ENCODE data around the gene FAR2.
"Not testable (repeated sequence)": the region's sequence is repeated elsewhere in the genome, so short reads cannot be mapped to it uniquely, and the experiment has no call there.

Gene FAR2

GRCh38 chr12:29116414-29116813, 32.7 kb upstream of the FAR2 start:
- no peak for DNase-seq (ENCODE audit: low read depth)
- H3K4me3 ChIP-seq (ENCODE audit: low read length), result no peak overlapping the region
- no peak for TF ChIP-seq CTCF (conservative IDR thresholded peaks at IDR 0.05; ENCODE audit: low read depth, low read length)

- H3K4me3 ChIP-seq (ENCODE audit: low read length), result no peak overlapping the region
- no peak for TF ChIP-seq CTCF (conservative IDR thresholded peaks at IDR 0.05; ENCODE audit: low read depth, low read length)
- DNase-seq (ENCODE audit: low read depth), result no peak
Measured at GRCh38 chr12:29131539-29131938, 17.5 kb upstream of the FAR2 start.

GRCh38 chr12:29132316-29132715, 16.8 kb upstream of the FAR2 start:
- no peak overlapping the region for H3K4me3 ChIP-seq (ENCODE audit: low read length)
- DNase-seq (ENCODE audit: low read depth), result no peak
- TF ChIP-seq CTCF (conservative IDR thresholded peaks at IDR 0.05; ENCODE audit: low read depth, low read length), result no peak

- no peak overlapping the region for H3K4me3 ChIP-seq (ENCODE audit: low read length)
- DNase-seq (ENCODE audit: low read depth), result no peak
- TF ChIP-seq CTCF (conservative IDR thresholded peaks at IDR 0.05; ENCODE audit: low read depth, low read length), result no peak
Measured at GRCh38 chr12:29133181-29133580, 15.9 kb upstream of the FAR2 start.

GRCh38 chr12:29133680-29134079, 15.4 kb upstream of the FAR2 start:
- no peak for TF ChIP-seq CTCF (conservative IDR thresholded peaks at IDR 0.05; ENCODE audit: low read depth, low read length)
- no peak for DNase-seq (ENCODE audit: low read depth)
- H3K4me3 ChIP-seq (ENCODE audit: low read length), result no peak overlapping the region

GRCh38 chr12:29138256-29138655, 10.8 kb upstream of the FAR2 start:
- not testable (repeated sequence) for DNase-seq (ENCODE audit: low read depth); H3K4me3 ChIP-seq (ENCODE audit: low read length)

- not testable (repeated sequence) for DNase-seq (ENCODE audit: low read depth)
Measured at GRCh38 chr12:29138855-29139254, 10.2 kb upstream of the FAR2 start.

GRCh38 chr12:29145372-29146170, 3.5 kb upstream of the FAR2 start:
- H3K4me3 ChIP-seq (ENCODE audit: low read length), result no peak overlapping the region
- TF ChIP-seq CTCF (conservative IDR thresholded peaks at IDR 0.05; ENCODE audit: low read depth, low read length), result no peak
- DNase-seq (ENCODE audit: low read depth), result no peak

More at GRCh38 chr12:29138855-29139254, 10.2 kb upstream of the FAR2 start:
- H3K4me3 ChIP-seq (ENCODE audit: low read length), result not testable (repeated sequence)

Data from retinal pigment epithelial cell (primary cell).